Tibial nerve (tissue), 4 donors: ENCODE results near the gene GGA3. TPM values are rescaled to one million over a fixed set of nuclear protein-coding genes. Genes with fewer than 3 reads are reported as not detected.
A peak's percentile ranks its signal among the peaks of the same experiment; 100 is the strongest.

Experiments
- DNase-seq, 2 donors: peaks; one replicate each; pipeline ENCODE4 v3.0.0-alpha.2; 2019; ENCODE audit warnings: low spot score in 2 of 2
- H3K27ac ChIP-seq, 4 donors: fragments of 200-600 bp; sonication (generic) in 3 of 4; one replicate each; pipeline ENCODE4 v1.5.1; 2017 to 2019; ENCODE audit warnings: mild to moderate bottlenecking in 1 of 4
- H3K27me3 ChIP-seq, 2 donors: fragments of 200-600 bp; sonication (generic) in 1 of 2; one replicate each; pipeline versions ENCODE4 v1.5.1 to v1.6.0; 2017 to 2019
- H3K36me3 ChIP-seq, 3 donors: fragments of 200-600 bp; sonication (generic); one replicate each; pipeline ENCODE4 v1.5.1; 2018 to 2019
- H3K4me1 ChIP-seq, 4 donors: fragments of 200-600 bp; sonication (generic) in 3 of 4; one replicate each; pipeline ENCODE4 v1.5.1; 2017 to 2019
- H3K4me3 ChIP-seq, 4 donors: fragments of 200-600 bp; sonication (generic) in 3 of 4; one replicate each; pipeline ENCODE4 v1.5.1; 2017 to 2019; ENCODE audit warnings: mild to moderate bottlenecking in 1 of 4, moderate library complexity in 1 of 4
- H3K9me3 ChIP-seq, 4 donors: fragments of 200-600 bp; sonication (generic) in 3 of 4; one replicate each; pipeline ENCODE4 v1.5.1; 2017 to 2019
- EP300 ChIP-seq, 2 donors: sonication (generic); formaldehyde crosslinking; IDR thresholded peaks; one replicate each; pipeline ENCODE4 v1.6.1; 2017; ENCODE audit warnings: antibody characterized with exemption in 2 of 2, mild to moderate bottlenecking in 1 of 2
- POLR2A ChIP-seq, 2 donors: fragments of 450-650 bp; IDR thresholded peaks; one replicate each; pipeline ENCODE4 v1.6.1; 2017; ENCODE audit warnings: antibody characterized with exemption in 2 of 2, mild to moderate bottlenecking in 2 of 2, moderate library complexity in 2 of 2
- WGBS, 2 donors: methylation state at CpG; one replicate each; pipeline ENCODE4 v1.1.5; 2018; 5-methylcytosine and 5-hydroxymethylcytosine counted together
- total RNA-seq, 4 donors: library from RNA; depleted of rRNA; stranded (reverse); fragments of >200 nt; gene quantifications; one replicate each; pipeline ENCODE4 v1.1.0, GENCODE V29; 2016
- TF ChIP-seq, protein P1 (sequence below), 5 experiments: fragments of 200-600 bp in 3 of 5; fragments of 450-650 bp in 2 of 5; sonication (generic) in 3 of 5; IDR thresholded peaks; one replicate each; pipeline ENCODE4 v1.5.1; 2016 to 2019; ENCODE audit warnings: antibody characterized with exemption in 5 of 5, mild to moderate bottlenecking in 3 of 5, moderate library complexity in 2 of 5

GGA3 gene
- total RNA-seq, 4 donors from 2014 or later = 45.5 to 66.0 (median 56.6) TPM

DNA sequence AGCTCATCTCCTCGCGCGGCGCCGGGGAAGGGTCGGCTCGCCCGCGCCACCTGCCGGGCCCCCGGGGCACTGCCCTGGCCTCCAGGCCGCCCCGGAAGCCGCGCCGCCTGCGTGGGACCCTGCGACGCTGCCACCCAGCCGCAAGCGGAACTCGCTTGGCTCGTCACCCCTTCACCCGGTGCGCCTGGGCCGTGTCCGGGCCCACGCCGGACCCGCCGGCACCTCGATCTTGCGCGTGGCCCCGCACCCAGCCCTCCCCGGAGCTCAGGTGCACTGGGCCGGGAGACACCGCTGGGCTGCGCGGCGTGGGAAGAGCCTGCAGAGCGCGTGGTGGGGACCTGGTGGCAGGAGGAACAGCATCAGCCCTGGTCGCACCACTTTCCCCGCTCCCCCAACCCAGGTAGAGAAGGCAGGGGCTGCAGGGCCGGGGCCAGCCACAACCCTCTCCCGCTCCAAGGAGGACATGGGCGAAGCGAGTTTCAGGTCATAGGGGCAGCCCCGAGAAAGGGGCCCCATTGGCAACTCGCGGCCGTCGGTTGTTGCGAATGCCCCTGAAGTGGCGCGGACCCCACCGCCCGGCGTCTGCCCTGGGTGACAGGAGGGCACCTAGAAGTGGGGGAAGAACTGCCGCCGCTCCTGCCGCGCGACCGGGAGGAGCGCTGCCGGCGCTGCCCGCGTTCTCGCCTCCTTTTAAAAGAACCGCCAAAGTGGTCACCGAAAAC is 10.0 kb upstream of the GGA3 start:
- Histone ChIP-seq H3K4me3 (peak overlapping the region; percentile 53 to 87 (median 76)), H3K27ac (peak overlapping the region; percentile 74 to 97 (median 92)), H3K36me3 (peaks cover 0 to 37% (median 0%) of the 10 kb centered on the region in 3 donors), H3K4me1 (peaks cover 0 to 42% (median 15%) of the 10 kb centered on the region in 4 donors), H3K27me3 (no peaks in the 10 kb centered on the region), H3K9me3 (no peaks in the 10 kb centered on the region)
- WGBS, 2 donors = 1% methylated on average over 34 to 72 of the region's 74 CpGs
- TF ChIP-seq, protein P1, sequence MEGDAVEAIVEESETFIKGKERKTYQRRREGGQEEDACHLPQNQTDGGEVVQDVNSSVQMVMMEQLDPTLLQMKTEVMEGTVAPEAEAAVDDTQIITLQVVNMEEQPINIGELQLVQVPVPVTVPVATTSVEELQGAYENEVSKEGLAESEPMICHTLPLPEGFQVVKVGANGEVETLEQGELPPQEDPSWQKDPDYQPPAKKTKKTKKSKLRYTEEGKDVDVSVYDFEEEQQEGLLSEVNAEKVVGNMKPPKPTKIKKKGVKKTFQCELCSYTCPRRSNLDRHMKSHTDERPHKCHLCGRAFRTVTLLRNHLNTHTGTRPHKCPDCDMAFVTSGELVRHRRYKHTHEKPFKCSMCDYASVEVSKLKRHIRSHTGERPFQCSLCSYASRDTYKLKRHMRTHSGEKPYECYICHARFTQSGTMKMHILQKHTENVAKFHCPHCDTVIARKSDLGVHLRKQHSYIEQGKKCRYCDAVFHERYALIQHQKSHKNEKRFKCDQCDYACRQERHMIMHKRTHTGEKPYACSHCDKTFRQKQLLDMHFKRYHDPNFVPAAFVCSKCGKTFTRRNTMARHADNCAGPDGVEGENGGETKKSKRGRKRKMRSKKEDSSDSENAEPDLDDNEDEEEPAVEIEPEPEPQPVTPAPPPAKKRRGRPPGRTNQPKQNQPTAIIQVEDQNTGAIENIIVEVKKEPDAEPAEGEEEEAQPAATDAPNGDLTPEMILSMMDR (IDR thresholded peaks at IDR 0.05) = peak; percentile 78 to 99 (median 97)
- TF ChIP-seq POLR2A (IDR thresholded peaks at IDR 0.05) (no peak), EP300 (IDR thresholded peaks at IDR 0.05) (peak in 1 of 2 donors; percentile 5)
- DNase-seq = peak; percentile 53 to 63

GRCh38 chr17:75270966-75271232 is 9.5 kb upstream of the GGA3 start, which contains the start of gene MIF4GD:
MIF4GD (minus strand) TSS chr17:75271231; CDS start chr17:75270195, 1,036 bp downstream.
- Histone ChIP-seq H3K9me3 (no peaks in the 10 kb centered on the region), H3K4me1 (peaks cover 0 to 42% (median 15%) of the 10 kb centered on the region in 4 donors), H3K27me3 (no peaks in the 10 kb centered on the region), H3K36me3 (peaks cover 0 to 42% (median 0%) of the 10 kb centered on the region in 3 donors), H3K27ac (peak within 1 kb of the TSS; percentile 74 to 97 (median 94)), H3K4me3 (peak within 1 kb of the TSS; percentile 53 to 91 (median 86))
- TF ChIP-seq EP300 (IDR thresholded peaks at IDR 0.05) (no peak), POLR2A (IDR thresholded peaks at IDR 0.05) (peak; percentile 19 to 53)
- no peak for DNase-seq
- WGBS, 2 donors = 0 to 2% methylated on average over 9 to 17 of the region's 39 CpGs

DNA sequence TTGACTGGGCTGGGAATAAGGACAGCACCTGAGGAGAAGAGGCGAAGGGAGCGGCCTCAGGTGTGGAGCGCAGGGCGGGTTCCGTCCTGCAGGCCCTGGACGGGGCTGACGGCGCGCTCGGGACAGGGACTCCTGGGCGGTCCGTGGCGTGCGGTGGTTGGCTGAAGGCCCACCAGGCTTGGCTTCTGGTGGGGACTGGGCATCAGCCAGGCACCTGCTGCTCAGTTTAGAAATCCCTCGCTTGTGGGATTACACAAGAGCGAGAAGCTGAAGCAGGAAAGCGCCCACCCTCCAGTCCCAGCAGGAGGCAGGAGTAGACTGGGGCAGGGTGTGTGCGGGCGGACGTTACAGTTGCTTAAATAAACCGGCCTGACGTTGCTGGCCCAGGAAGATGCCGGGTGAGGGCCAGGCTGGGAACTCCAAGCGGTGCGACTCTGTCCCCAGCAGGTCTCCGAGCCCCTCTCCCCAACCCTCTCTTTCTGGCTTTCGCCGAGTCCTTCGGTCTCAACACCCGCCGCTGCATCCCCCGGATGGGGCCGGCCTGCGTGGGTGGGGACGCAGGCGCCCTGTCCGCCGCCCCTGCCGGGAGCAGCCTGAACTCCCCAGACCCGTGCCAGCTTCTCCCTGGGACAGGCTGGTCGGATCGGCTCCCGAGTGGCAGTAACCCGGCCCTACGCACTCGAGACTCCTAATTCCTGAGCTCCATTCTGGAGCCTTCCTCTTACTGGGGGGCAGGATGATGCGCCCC is 9.0 kb upstream of the GGA3 start:
- 0 to 2% methylated on average over 20 to 32 of the region's 47 CpGs for WGBS, 2 donors
- H3K4me1 ChIP-seq = peaks cover 0 to 42% (median 15%) of the 10 kb centered on the region in 4 donors
- H3K9me3 ChIP-seq = no peaks in the 10 kb centered on the region
- peak in 1 of 2 donors; percentile 35 for DNase-seq
- peak in 1 of 2 donors; percentile 35 for TF ChIP-seq EP300 (IDR thresholded peaks at IDR 0.05)
- TF ChIP-seq, protein P1 (IDR thresholded peaks at IDR 0.05) = peak in 1 of 5 experiments; percentile 10
- no peak for TF ChIP-seq POLR2A (IDR thresholded peaks at IDR 0.05)
- no peaks in the 10 kb centered on the region for H3K27me3 ChIP-seq
- H3K4me3 ChIP-seq = peak overlapping the region; percentile 53 to 91 (median 85)
- peaks cover 0 to 45% (median 0%) of the 10 kb centered on the region in 3 donors for H3K36me3 ChIP-seq
- peak overlapping the region; percentile 74 to 97 (median 94) for H3K27ac ChIP-seq

GRCh38 chr17:75269844-75270217 is 8.4 kb upstream of the GGA3 start:
- Histone ChIP-seq H3K36me3 (peaks cover 0 to 45% (median 0%) of the 10 kb centered on the region in 3 donors), H3K4me3 (peak overlapping the region; percentile 53 to 91 (median 85)), H3K27me3 (no peaks in the 10 kb centered on the region), H3K9me3 (no peaks in the 10 kb centered on the region), H3K4me1 (peaks cover 0 to 42% (median 15%) of the 10 kb centered on the region in 4 donors), H3K27ac (peak overlapping the region; percentile 74 to 97 (median 94))
- no peak for DNase-seq
- 24 to 25% methylated on average over 4 to 6 of the region's 6 CpGs for WGBS, 2 donors
- no peak for TF ChIP-seq POLR2A (IDR thresholded peaks at IDR 0.05)
- TF ChIP-seq EP300 (IDR thresholded peaks at IDR 0.05) = no peak
- TF ChIP-seq, protein P1 (IDR thresholded peaks at IDR 0.05) = no peak

- 48 to 57% methylated on average over 10 to 12 of the region's 14 CpGs for WGBS, 2 donors
- H3K36me3 ChIP-seq = peaks cover 0 to 54% (median 0%) of the 10 kb centered on the region in 3 donors
Measured at GRCh38 chr17:75267411-75268232, 6.2 kb upstream of the GGA3 start.

More at GRCh38 chr17:75267411-75268232, 6.2 kb upstream of the GGA3 start:
- H3K9me3 ChIP-seq = no peaks in the 10 kb centered on the region
- DNase-seq = no peak
- H3K4me1 ChIP-seq = peaks cover 0 to 44% (median 19%) of the 10 kb centered on the region in 4 donors
- TF ChIP-seq EP300 (IDR thresholded peaks at IDR 0.05) = no peak
- TF ChIP-seq, protein P1 (IDR thresholded peaks at IDR 0.05) = no peak
- TF ChIP-seq POLR2A (IDR thresholded peaks at IDR 0.05) = no peak
- no peak overlapping the region for H3K4me3 ChIP-seq
- H3K27ac ChIP-seq = no peak overlapping the region
- no peaks in the 10 kb centered on the region for H3K27me3 ChIP-seq
